ENCODE measurements around the gene PGLYRP2.

Gene PGLYRP2

GRCh38 chr19:15423130-15423529 is 56.2 kb downstream of the PGLYRP2 start:
- H3K9ac ChIP-seq = peak overlapping the region in 6 of 11 experiments; percentile 40 to 68 (median 58); a peak in 5 of 22 replicates
- TF ChIP-seq Cebpa-rat (IDR thresholded peaks at IDR 0.05) = no peak
- H3K4me3 ChIP-seq = peak overlapping the region in 2 of 10 experiments; percentile 7 to 31; a peak in 3 of 20 replicates
- no peaks in the 10 kb centered on the region for H3K27me3 ChIP-seq
- H3K27ac ChIP-seq = peak overlapping the region in 4 of 11 experiments; percentile 49 to 66 (median 57); a peak in 6 of 22 replicates
- H3K4me1 ChIP-seq = peaks cover 12 to 37% (median 22%) of the 10 kb centered on the region in 10 experiments
- H3K4me2 ChIP-seq = peak overlapping the region in 10 of 11 experiments; percentile 24 to 70 (median 58); a peak in 19 of 22 replicates
- H4K20me1 ChIP-seq = peaks cover 2 to 79% (median 40%) of the 10 kb centered on the region in 11 experiments; a peak in 19 of 22 replicates
- H3K36me3 ChIP-seq = peaks cover 62 to 82% (median 77%) of the 10 kb centered on the region in 11 experiments
- H3K9me3 ChIP-seq (replicated peaks in 1 of 11) = peaks cover 10 to 35% (median 22%) of the 10 kb centered on the region in 11 experiments

- Histone ChIP-seq H3K4me3 (no peak overlapping the region; a peak in 1 of 20 replicates), H3K27ac (peak overlapping the region in 7 of 11 experiments; percentile 7 to 66 (median 51); a peak in 15 of 22 replicates), H3K9me3 (replicated peaks in 1 of 11) (peaks cover 10 to 35% (median 22%) of the 10 kb centered on the region in 11 experiments), H3K4me1 (peaks cover 14 to 41% (median 26%) of the 10 kb centered on the region in 10 experiments), H3K4me2 (peak overlapping the region in 10 of 11 experiments; percentile 24 to 70 (median 58); a peak in 19 of 22 replicates), H4K20me1 (peaks cover 6 to 79% (median 40%) of the 10 kb centered on the region in 11 experiments; a peak in 20 of 22 replicates), H3K27me3 (no peaks in the 10 kb centered on the region), H3K36me3 (peaks cover 56 to 76% (median 71%) of the 10 kb centered on the region in 11 experiments), H3K9ac (peak overlapping the region in 9 of 11 experiments; percentile 2 to 68 (median 45); a peak in 13 of 22 replicates)
- TF ChIP-seq Cebpa-rat (IDR thresholded peaks at IDR 0.05) = no peak
Observed at GRCh38 chr19:15422296-15423075, 56.8 kb downstream of the PGLYRP2 start.

GRCh38 chr19:15421721-15422260 is 57.5 kb downstream of the PGLYRP2 start:
- H3K4me1 ChIP-seq = peaks cover 21 to 48% (median 32%) of the 10 kb centered on the region in 10 experiments
- no peak for TF ChIP-seq Cebpa-rat (IDR thresholded peaks at IDR 0.05)
- peaks cover 10 to 33% (median 22%) of the 10 kb centered on the region in 11 experiments for H3K9me3 ChIP-seq (replicated peaks in 1 of 11)
- H3K27me3 ChIP-seq = no peaks in the 10 kb centered on the region
- peaks cover 49 to 76% (median 64%) of the 10 kb centered on the region in 11 experiments for H3K36me3 ChIP-seq
- H4K20me1 ChIP-seq = peaks cover 13 to 79% (median 40%) of the 10 kb centered on the region in 11 experiments; a peak in 21 of 22 replicates
- H3K4me3 ChIP-seq = no peak overlapping the region
- peak overlapping the region in 9 of 11 experiments; percentile 2 to 68 (median 26); a peak in 9 of 22 replicates for H3K9ac ChIP-seq
- H3K4me2 ChIP-seq = peak overlapping the region in 1 of 11 experiments; percentile 66; a peak in 3 of 22 replicates
- peak overlapping the region in 6 of 11 experiments; percentile 10 to 66 (median 54); a peak in 8 of 22 replicates for H3K27ac ChIP-seq

- peaks cover 43 to 76% (median 63%) of the 10 kb centered on the region in 11 experiments for H3K36me3 ChIP-seq
- peaks cover 10 to 27% (median 22%) of the 10 kb centered on the region in 11 experiments for H3K9me3 ChIP-seq (replicated peaks in 1 of 11)
- peak overlapping the region in 2 of 11 experiments; percentile 10 to 63; a peak in 4 of 22 replicates for H3K27ac ChIP-seq
- H3K27me3 ChIP-seq = no peaks in the 10 kb centered on the region
- H3K9ac ChIP-seq = peak overlapping the region in 8 of 11 experiments; percentile 2 to 68 (median 22); a peak in 3 of 22 replicates
- H4K20me1 ChIP-seq = peaks cover 19 to 79% (median 41%) of the 10 kb centered on the region in 11 experiments; a peak in 21 of 22 replicates
- H3K4me2 ChIP-seq = no peak overlapping the region
- TF ChIP-seq Cebpa-rat (IDR thresholded peaks at IDR 0.05) = no peak
- H3K4me3 ChIP-seq = no peak overlapping the region
- peaks cover 27 to 53% (median 38%) of the 10 kb centered on the region in 10 experiments for H3K4me1 ChIP-seq
Observed at GRCh38 chr19:15421136-15421695, 58.1 kb downstream of the PGLYRP2 start.

- Histone ChIP-seq H3K9me3 (replicated peaks in 1 of 11) (peaks cover 10 to 17% (median 16%) of the 10 kb centered on the region in 11 experiments), H4K20me1 (peaks cover 36 to 82% (median 46%) of the 10 kb centered on the region in 11 experiments; a peak in 21 of 22 replicates), H3K4me2 (peak overlapping the region; percentile 9 to 85 (median 43); a peak in 19 of 22 replicates), H3K9ac (peak overlapping the region in 8 of 11 experiments; percentile 21 to 98 (median 46); a peak in 8 of 22 replicates), H3K36me3 (peaks cover 32 to 76% (median 64%) of the 10 kb centered on the region in 11 experiments), H3K27ac (no peak overlapping the region), H3K27me3 (no peaks in the 10 kb centered on the region), H3K4me3 (peak overlapping the region in 1 of 10 experiments; percentile 95; a peak in 1 of 20 replicates), H3K4me1 (peaks cover 37 to 66% (median 52%) of the 10 kb centered on the region in 10 experiments)
- no peak for TF ChIP-seq Cebpa-rat (IDR thresholded peaks at IDR 0.05)
Observed at GRCh38 chr19:15419413-15420025, 59.8 kb downstream of the PGLYRP2 start.

All from BLaER1 treated with 17β-estradiol and CSF1 and Interleukin-3, amounts not matched to agents 10 nM and 100 nM (cell line).